Endothelial cell of umbilical vein (primary cell): ENCODE measurements around the gene PRKAA1. TPM values are rescaled to one million over a fixed set of nuclear protein-coding genes. Genes with fewer than 3 reads are reported as not detected.

Source experiments
- BruUV-seq: library from RNA; stranded (reverse); fragments of 400-500 nt; replicated peaks from 2 replicates; lab custom pipeline; 2021; lab: Mats Ljungman, UMichigan
- CTCF ChIA-PET: fragments of 300-600, 350-600 bp; sonication (Branson Sonifier 250); formaldehyde crosslinking; loops from one replicate; lab custom pipeline; 2021; ENCODE audit warnings: antibody characterized with exemption, inconsistent platforms; lab: Charles Lee
- POLR2A ChIA-PET: fragments of 300-600, 350-600 bp; sonication (Branson Sonifier 250); formaldehyde crosslinking; loops from one replicate; lab custom pipeline; 2021; ENCODE audit warnings: antibody characterized with exemption, inconsistent platforms; lab: Charles Lee
- DNase-seq: peaks from one replicate; pipeline ENCODE4 v3.0.0-alpha.2; 2011; ENCODE audit warnings: low read depth, low spot score
- FAIRE-seq: peaks from 2 replicates; lab custom pipeline; 2011; peaks lifted over from hg19 to GRCh38; lab: Jason Lieb, UNC
- H2AFZ ChIP-seq: 2 replicates; pipeline ENCODE4 v1.6.0; 2012; ENCODE audit warnings: low read depth, low read length, control low read depth, inconsistent platforms
- H3K27ac ChIP-seq: 2 replicates; pipeline ENCODE4 v1.5.1; 2011; ENCODE audit warnings: low read depth, mild to moderate bottlenecking, control low read depth, low read length, moderate library complexity; ENCODE audit not compliant: insufficient read depth
- H3K27me3 ChIP-seq, 2 experiments: 2 replicates each; pipeline versions ENCODE4 v1.6.0 to v1.6.1; 2011; ENCODE audit warnings: low read length in 2 of 2, mixed read lengths in 1 of 2; ENCODE audit not compliant: control insufficient read depth in 2 of 2, insufficient read depth in 2 of 2
- H3K36me3 ChIP-seq, 2 experiments: 2 replicates in 1 of 2; 3 replicates in 1 of 2; pipeline ENCODE4 v1.5.1; 2011; ENCODE audit warnings: low read length in 2 of 2, mild to moderate bottlenecking in 1 of 2, moderate library complexity in 1 of 2; ENCODE audit not compliant: control insufficient read depth in 2 of 2, insufficient read depth in 2 of 2; ENCODE audit errors: extremely low read depth in 1 of 2
- H3K4me1 ChIP-seq: 3 replicates; pipeline ENCODE4 v1.5.1; 2011; ENCODE audit warnings: mild to moderate bottlenecking, low read length; ENCODE audit not compliant: control insufficient read depth, insufficient read depth; ENCODE audit errors: extremely low read depth
- H3K4me2 ChIP-seq: 2 replicates; pipeline ENCODE4 v1.6.1; 2011; ENCODE audit warnings: low read length, control low read depth, mixed read lengths; ENCODE audit not compliant: insufficient read depth
- H3K4me3 ChIP-seq, 3 experiments: fragments of 200-600 bp in 1 of 3; sonication (generic), shearing (Covaris generic) in 1 of 3; replicated peaks in 1 of 3; 2 replicates each; pipeline ENCODE4 v1.5.1; 2011 to 2016; ENCODE audit warnings: control low read depth in 3 of 3, low read length in 3 of 3, mild to moderate bottlenecking in 2 of 3, inconsistent platforms in 1 of 3, low read depth in 1 of 3, moderate library complexity in 1 of 3; ENCODE audit not compliant: insufficient read depth in 1 of 3
- H3K79me2 ChIP-seq: 2 replicates; pipeline ENCODE4 v1.6.0; 2012; ENCODE audit warnings: low read length, inconsistent platforms; ENCODE audit not compliant: control insufficient read depth, insufficient read depth
- H3K9ac ChIP-seq: replicated peaks from 2 replicates; pipeline ENCODE3; 2011; ENCODE audit warnings: low read length, control low read depth; ENCODE audit not compliant: insufficient read depth; ENCODE audit errors: extremely low read depth
- H3K9me1 ChIP-seq: replicated peaks from 3 replicates; pipeline ENCODE4 v1.6.0; 2011; ENCODE audit warnings: mild to moderate bottlenecking, low read length; ENCODE audit not compliant: control insufficient read depth, insufficient read depth; ENCODE audit errors: extremely low read depth
- H3K9me3 ChIP-seq: replicated peaks from 2 replicates; pipeline ENCODE4 v1.5.1; 2012; ENCODE audit warnings: low read length, inconsistent platforms; ENCODE audit not compliant: control insufficient read depth, insufficient read depth
- H4K20me1 ChIP-seq: replicated peaks from 2 replicates; pipeline ENCODE3; 2011; ENCODE audit warnings: mild to moderate bottlenecking, low read length; ENCODE audit not compliant: control insufficient read depth, insufficient read depth; ENCODE audit errors: extremely low read depth
- EZH2 ChIP-seq: IDR thresholded peaks from 2 replicates; pipeline ENCODE4 v1.6.1; 2012; ENCODE audit warnings: borderline replicate concordance, low read depth, mild to moderate bottlenecking, moderate library complexity, low read length, inconsistent platforms; ENCODE audit not compliant: severe bottlenecking
- FOS ChIP-seq: IDR thresholded peaks from 2 replicates; pipeline ENCODE4 v1.6.1; 2011; ENCODE audit warnings: mild to moderate bottlenecking, low read length, moderate library complexity, borderline replicate concordance; ENCODE audit not compliant: insufficient read depth
- GATA2 ChIP-seq: IDR thresholded peaks from 2 replicates; pipeline ENCODE4 v1.7.0; 2011; ENCODE audit warnings: low read depth, mild to moderate bottlenecking, moderate library complexity, mixed read lengths, low read length; ENCODE audit not compliant: insufficient read length, insufficient read depth
- JUN ChIP-seq: IDR thresholded peaks from 2 replicates; pipeline ENCODE4 v1.6.1; 2011; ENCODE audit warnings: borderline replicate concordance, low read depth; ENCODE audit not compliant: insufficient read length, insufficient read depth
- MYC ChIP-seq: IDR thresholded peaks from one replicate; pipeline ENCODE4 v1.6.1; 2011; ENCODE audit warnings: mild to moderate bottlenecking, low read depth, low read length
- POLR2A ChIP-seq: IDR thresholded peaks from 2 replicates; pipeline ENCODE4 v1.6.1; 2012; ENCODE audit warnings: low read depth, mild to moderate bottlenecking, control low read depth, low read length
- POLR2AphosphoS5 ChIP-seq: IDR thresholded peaks from 2 replicates; pipeline ENCODE4 v1.6.1; 2012; ENCODE audit warnings: low read depth, mild to moderate bottlenecking, control low read depth, low read length, moderate library complexity; ENCODE audit not compliant: insufficient read depth
- dilution Hi-C: fragments of 300-500 bp; cut with MboI; formaldehyde crosslinking; loops from one replicate; pipeline ENCODE4 v1.15.0; 2019; ENCODE audit warnings: low sequenced_read_pairs; ENCODE audit not compliant: extremely low pct_ligation_motif_present
- intact Hi-C: fragments of 100-400 bp; cut with micrococcal nuclease; formaldehyde crosslinking; loops from one replicate; pipeline ENCODE4 v1.10.0; 2022
- polyA plus RNA-seq, 4 experiments: library from polyadenylated mRNA; depleted of rRNA in 3 of 4; stranded (reverse) in 3 of 4; unstranded in 1 of 4; fragments of >200 nt; gene quantifications; 2 replicates each; pipeline versions ENCODE4 v1.2.1 to v1.2.3, GENCODE V29; 2011 to 2012; ENCODE audit warnings: missing spikeins in 1 of 4
- total RNA-seq: library from RNA; stranded (reverse); gene quantifications from 2 replicates; pipeline ENCODE4 v1.2.3, GENCODE V29; 2021
- TF ChIP-seq, protein P1 (sequence below): IDR thresholded peaks from 2 replicates; pipeline ENCODE4 v1.6.1; 2011; ENCODE audit not compliant: insufficient read depth, insufficient read length
- TF ChIP-seq, protein P2 (sequence below), 2 donors: IDR thresholded peaks; 1 replicate in 1 of 2; 2 replicates in 1 of 2; pipeline ENCODE4 v1.5.1; 2011; ENCODE audit warnings: low read length in 2 of 2, mild to moderate bottlenecking in 2 of 2, moderate library complexity in 2 of 2, control low read depth in 1 of 2, inconsistent platforms in 1 of 2, low read depth in 1 of 2; ENCODE audit not compliant: insufficient read depth in 1 of 2; ENCODE audit errors: extremely low read depth in 1 of 2

Gene PRKAA1
- total and polyA plus RNA-seq, 2 donors (not counting 3 experiments of a cell fraction or from before 2014, with no cell fraction given) = 37.0 to 83.5 TPM

DNA sequence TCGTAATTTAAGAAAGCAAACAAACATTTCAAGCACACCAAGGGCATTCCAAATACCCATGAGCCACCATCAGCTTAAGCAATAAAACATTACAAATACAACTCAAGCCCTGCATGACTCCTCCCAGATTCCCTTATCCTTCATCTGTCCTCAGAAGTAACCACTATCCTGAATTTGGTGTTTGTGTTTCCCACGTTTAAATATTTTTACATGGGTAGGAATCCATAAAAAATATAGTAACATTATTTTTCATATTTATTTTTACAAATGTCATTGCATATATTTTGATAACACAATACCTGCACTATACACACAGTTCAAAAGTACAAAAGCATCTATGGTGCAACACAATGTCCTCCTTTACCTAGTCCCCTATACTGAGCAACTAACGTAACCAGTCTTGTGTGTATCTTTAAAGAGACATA, 6.4 kb downstream of the PRKAA1 start:
- H3K4me3 ChIP-seq = no peak overlapping the region
- no peak overlapping the region for H2AFZ ChIP-seq
- H4K20me1 ChIP-seq = peaks cover 19% of the 10 kb centered on the region
- H3K4me2 ChIP-seq = peak overlapping the region; percentile 8
- ChIA-PET POLR2A (no interaction called here), CTCF (interaction anchor here (1.0 kb wide), 1 partner anchor 17 kb away, joined by 3 read pairs; no protein-coding TSS in a partner anchor)
- TF ChIP-seq FOS = no peak
- TF ChIP-seq POLR2A = no peak
- no peak for TF ChIP-seq GATA2
- no peak for TF ChIP-seq EZH2
- no peak for TF ChIP-seq POLR2AphosphoS5
- no peak for TF ChIP-seq MYC
- TF ChIP-seq, protein P1, sequence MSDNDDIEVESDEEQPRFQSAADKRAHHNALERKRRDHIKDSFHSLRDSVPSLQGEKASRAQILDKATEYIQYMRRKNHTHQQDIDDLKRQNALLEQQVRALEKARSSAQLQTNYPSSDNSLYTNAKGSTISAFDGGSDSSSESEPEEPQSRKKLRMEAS = no peak
- TF ChIP-seq, protein P2, sequence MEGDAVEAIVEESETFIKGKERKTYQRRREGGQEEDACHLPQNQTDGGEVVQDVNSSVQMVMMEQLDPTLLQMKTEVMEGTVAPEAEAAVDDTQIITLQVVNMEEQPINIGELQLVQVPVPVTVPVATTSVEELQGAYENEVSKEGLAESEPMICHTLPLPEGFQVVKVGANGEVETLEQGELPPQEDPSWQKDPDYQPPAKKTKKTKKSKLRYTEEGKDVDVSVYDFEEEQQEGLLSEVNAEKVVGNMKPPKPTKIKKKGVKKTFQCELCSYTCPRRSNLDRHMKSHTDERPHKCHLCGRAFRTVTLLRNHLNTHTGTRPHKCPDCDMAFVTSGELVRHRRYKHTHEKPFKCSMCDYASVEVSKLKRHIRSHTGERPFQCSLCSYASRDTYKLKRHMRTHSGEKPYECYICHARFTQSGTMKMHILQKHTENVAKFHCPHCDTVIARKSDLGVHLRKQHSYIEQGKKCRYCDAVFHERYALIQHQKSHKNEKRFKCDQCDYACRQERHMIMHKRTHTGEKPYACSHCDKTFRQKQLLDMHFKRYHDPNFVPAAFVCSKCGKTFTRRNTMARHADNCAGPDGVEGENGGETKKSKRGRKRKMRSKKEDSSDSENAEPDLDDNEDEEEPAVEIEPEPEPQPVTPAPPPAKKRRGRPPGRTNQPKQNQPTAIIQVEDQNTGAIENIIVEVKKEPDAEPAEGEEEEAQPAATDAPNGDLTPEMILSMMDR (IDR thresholded peaks at IDR 0.05; ENCODE audit: extremely low read depth in 1 of 2, insufficient read depth in 1 of 2, low read depth in 1 of 2, low read length in 2 of 2) = no peak
- no peak for TF ChIP-seq JUN
- no peaks in the 10 kb centered on the region for H3K27me3 ChIP-seq
- H3K27ac ChIP-seq = no peak overlapping the region
- dilution Hi-C loops (no loop called here), intact Hi-C loops (no loop called here)
- H3K4me1 ChIP-seq = peaks cover 12% of the 10 kb centered on the region
- H3K79me2 ChIP-seq = peaks cover 100% of the 10 kb centered on the region
- H3K9me1 ChIP-seq = no peaks in the 10 kb centered on the region
- BruUV-seq = no TSS peak
- no peak for FAIRE-seq
- no peaks in the 10 kb centered on the region for H3K36me3 ChIP-seq
- DNase-seq = no peak
- no peak overlapping the region for H3K9ac ChIP-seq
- no peaks in the 10 kb centered on the region for H3K9me3 ChIP-seq
